Central memory CD8-positive, alpha-beta T cell (primary cell): Measurements from ENCODE around the gene C1QA.

Experiments used
- ATAC-seq: fragments of 150-1000 bp; cut with Tn5 transposase; replicated peaks from 2 replicates; pipeline ENCODE4 v1.10.0; 2022; ENCODE audit warnings: mild to moderate bottlenecking, moderate FRiP score, moderate number of reproducible peaks; ENCODE audit not compliant: poor library complexity, severe bottlenecking; ENCODE audit errors: extremely low read depth
- DNase-seq, 2 donors: peaks; one replicate each; pipeline ENCODE4 v3.0.0; 2021; ENCODE audit warnings: low spot score in 2 of 2
- H3K27ac Mint-ChIP-seq: one replicate; pipeline ENCODE4 v1.8.0; 2022; ENCODE audit warnings: low read depth, mild to moderate bottlenecking, moderate library complexity, mixed read lengths
- H3K27me3 Mint-ChIP-seq: one replicate; pipeline ENCODE4 v1.8.0; 2022; ENCODE audit warnings: mixed read lengths
- H3K36me3 Mint-ChIP-seq: one replicate; pipeline ENCODE4 v1.8.0; 2022; ENCODE audit warnings: mild to moderate bottlenecking, moderate library complexity, mixed read lengths; ENCODE audit not compliant: insufficient read depth
- H3K4me1 Mint-ChIP-seq: one replicate; pipeline ENCODE4 v1.8.0; 2022; ENCODE audit warnings: mixed read lengths
- H3K4me3 Mint-ChIP-seq: one replicate; pipeline ENCODE4 v1.8.0; 2022; ENCODE audit warnings: mild to moderate bottlenecking, moderate library complexity, mixed read lengths
- H3K9me3 Mint-ChIP-seq: one replicate; pipeline ENCODE4 v1.8.0; 2022; ENCODE audit warnings: mixed read lengths

The C1QA gene

GRCh38 chr1:22616571-22616970, 19.9 kb upstream of the C1QA start:
- Mint-ChIP-seq H3K4me1 (no peaks in the 10 kb centered on the region), H3K4me3 (no peak overlapping the region), H3K36me3 (no peaks in the 10 kb centered on the region), H3K9me3 (no peaks in the 10 kb centered on the region), H3K27ac (no peak overlapping the region), H3K27me3 (peaks cover 79% of the 10 kb centered on the region)
- DNase-seq (no peak), ATAC-seq (no peak)

DNA sequence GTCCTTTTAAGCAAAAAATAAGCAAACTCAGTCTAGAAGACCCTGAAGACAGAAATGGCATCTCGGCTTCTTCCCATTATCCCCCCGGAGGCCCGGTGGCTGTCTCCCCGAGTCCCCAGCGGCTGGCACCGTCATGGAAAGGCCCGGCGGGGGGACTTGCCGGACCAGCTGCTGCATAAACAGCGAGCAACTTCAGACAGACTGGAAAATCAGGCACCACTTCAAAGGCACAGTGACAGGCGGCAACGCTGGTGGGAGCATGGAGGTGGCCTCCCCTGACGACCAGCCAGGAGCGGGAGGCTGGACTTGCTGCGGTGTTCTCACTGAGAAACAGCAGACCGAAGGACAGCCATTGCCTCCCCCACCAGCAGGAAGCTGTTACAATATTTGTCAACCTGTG, 18.4 kb upstream of the C1QA start:
- no peaks in the 10 kb centered on the region for H3K4me1 Mint-ChIP-seq
- H3K27ac Mint-ChIP-seq = no peak overlapping the region
- H3K36me3 Mint-ChIP-seq = no peaks in the 10 kb centered on the region
- no peak overlapping the region for H3K4me3 Mint-ChIP-seq
- no peak for DNase-seq
- no peaks in the 10 kb centered on the region for H3K9me3 Mint-ChIP-seq
- H3K27me3 Mint-ChIP-seq = peaks cover 86% of the 10 kb centered on the region
- no peak for ATAC-seq

DNA sequence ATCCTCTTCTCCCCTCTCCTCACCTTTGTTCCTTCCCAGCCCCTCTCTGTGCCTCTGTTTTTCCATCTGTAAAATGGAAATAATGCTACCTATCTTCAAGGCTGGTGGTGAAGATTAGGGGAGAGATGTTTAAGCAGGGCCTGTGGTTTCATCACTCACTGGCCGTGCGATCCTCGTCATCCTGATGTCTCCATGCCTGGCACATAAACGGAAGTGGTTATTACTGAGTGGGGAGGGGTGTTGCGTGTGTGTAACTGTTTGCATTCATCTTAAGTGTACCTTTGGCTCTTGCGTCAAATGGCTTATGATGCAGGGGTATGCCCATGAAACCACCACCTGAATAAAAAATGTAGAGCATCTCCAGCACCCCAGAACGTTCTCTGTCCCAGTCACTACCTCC, 17.2 kb upstream of the C1QA start:
- Mint-ChIP-seq H3K27ac (no peak overlapping the region), H3K4me3 (no peak overlapping the region), H3K36me3 (no peaks in the 10 kb centered on the region), H3K27me3 (peaks cover 88% of the 10 kb centered on the region), H3K4me1 (no peaks in the 10 kb centered on the region), H3K9me3 (no peaks in the 10 kb centered on the region)
- ATAC-seq (no peak), DNase-seq (no peak)

DNA sequence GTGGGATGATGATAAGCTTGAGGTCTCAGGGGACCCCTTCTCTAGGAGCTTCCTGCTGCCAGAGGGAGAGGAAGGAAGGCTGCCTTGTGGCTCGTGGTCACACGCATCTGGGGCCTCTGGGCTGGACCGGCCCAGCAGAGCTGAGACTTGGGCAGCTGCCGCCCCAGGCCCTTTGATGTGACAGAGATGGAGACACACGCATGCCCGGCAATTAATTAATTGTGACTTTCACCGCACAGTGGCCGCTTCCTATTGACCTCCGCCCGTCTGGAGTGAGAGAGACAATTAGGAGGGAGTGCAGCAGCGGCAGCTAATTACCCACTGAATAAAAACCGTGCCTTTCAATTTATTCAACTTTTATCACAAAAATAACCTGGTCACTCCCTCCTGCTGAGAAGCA, 16.6 kb upstream of the C1QA start:
- DNase-seq = no peak
- Mint-ChIP-seq H3K36me3 (no peaks in the 10 kb centered on the region), H3K27me3 (peaks cover 88% of the 10 kb centered on the region), H3K9me3 (no peaks in the 10 kb centered on the region), H3K4me3 (no peak overlapping the region), H3K4me1 (no peaks in the 10 kb centered on the region), H3K27ac (no peak overlapping the region)
- ATAC-seq = no peak

DNA sequence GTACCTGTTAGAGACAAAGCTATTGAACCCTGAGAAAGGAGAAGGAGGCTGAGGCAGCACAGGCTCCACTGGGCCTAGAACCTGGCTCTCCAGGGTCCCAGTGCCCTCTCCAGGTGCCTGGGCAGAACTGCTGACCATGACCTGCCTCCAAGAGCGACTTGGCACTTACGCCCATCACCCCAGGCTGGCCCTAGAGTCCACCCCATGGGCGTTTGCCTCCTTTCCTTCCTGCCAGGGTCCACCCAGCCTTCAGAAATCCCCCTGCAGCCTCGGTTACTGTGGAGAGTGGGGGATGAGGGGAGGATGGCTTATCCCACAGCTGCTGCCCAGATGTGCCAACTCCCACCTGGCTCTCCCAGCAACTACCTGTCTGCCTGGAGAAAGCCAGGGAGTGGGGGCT, 14.7 kb upstream of the C1QA start:
- ATAC-seq = no peak
- DNase-seq = no peak
- no peaks in the 10 kb centered on the region for H3K36me3 Mint-ChIP-seq
- H3K9me3 Mint-ChIP-seq = no peaks in the 10 kb centered on the region
- no peak overlapping the region for H3K27ac Mint-ChIP-seq
- no peaks in the 10 kb centered on the region for H3K4me1 Mint-ChIP-seq
- peaks cover 88% of the 10 kb centered on the region for H3K27me3 Mint-ChIP-seq
- H3K4me3 Mint-ChIP-seq = no peak overlapping the region

GRCh38 chr1:22625262-22625925, 11.0 kb upstream of the C1QA start:
- peaks cover 92% of the 10 kb centered on the region for H3K27me3 Mint-ChIP-seq
- ATAC-seq = no peak
- no peak for DNase-seq
- H3K4me1 Mint-ChIP-seq = no peaks in the 10 kb centered on the region
- H3K36me3 Mint-ChIP-seq = no peaks in the 10 kb centered on the region
- H3K9me3 Mint-ChIP-seq = no peaks in the 10 kb centered on the region
- H3K4me3 Mint-ChIP-seq = no peak overlapping the region
- H3K27ac Mint-ChIP-seq = no peak overlapping the region

DNA sequence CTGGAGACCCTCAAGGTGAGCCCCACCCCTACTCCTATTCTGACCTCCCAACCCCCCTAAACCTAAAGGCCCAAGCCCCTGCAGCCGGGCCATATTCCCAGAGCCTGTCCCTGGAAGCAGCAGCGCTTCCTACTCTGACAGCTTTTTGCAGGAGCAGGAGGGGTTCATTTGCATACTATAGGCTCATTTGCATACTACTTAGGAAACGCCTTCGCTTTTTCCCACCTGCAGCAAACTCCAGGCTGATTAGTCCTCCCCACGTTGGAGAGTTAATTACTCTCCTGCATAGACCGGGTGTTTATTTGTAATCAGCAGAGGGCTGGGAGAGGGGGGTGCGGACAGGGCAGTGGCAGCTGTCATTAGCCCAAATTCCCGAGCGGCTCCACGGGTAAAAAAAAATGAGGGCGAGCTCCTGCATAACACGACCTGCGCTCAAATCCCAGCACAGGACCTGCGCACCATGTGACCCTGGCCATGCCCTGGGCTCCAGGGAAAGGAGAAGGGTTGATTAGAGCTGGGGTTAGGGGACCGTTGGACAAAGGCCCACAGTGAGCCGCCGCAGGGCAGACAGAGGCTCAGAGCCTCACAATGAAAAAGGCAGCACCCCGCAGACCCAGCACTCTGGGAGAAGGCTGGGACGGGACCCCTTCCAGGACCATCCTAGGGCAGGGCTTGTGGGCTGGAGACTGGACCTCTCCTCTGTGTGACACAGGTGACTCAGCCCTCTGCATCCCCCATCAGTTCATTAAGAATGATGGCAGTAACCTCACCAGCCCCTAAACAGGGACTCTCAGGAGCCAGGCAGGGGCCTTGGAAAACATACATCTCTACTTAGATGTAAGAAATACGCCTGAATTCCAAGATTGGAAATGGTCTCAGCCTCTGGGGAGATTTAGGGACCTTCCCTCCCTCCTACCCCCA, 9.9 kb upstream of the C1QA start:
- H3K36me3 Mint-ChIP-seq = no peaks in the 10 kb centered on the region
- ATAC-seq (no peak), DNase-seq (no peak)
- H3K27me3 Mint-ChIP-seq = peaks cover 91% of the 10 kb centered on the region
- no peak overlapping the region for H3K4me3 Mint-ChIP-seq
- no peaks in the 10 kb centered on the region for H3K4me1 Mint-ChIP-seq
- no peak overlapping the region for H3K27ac Mint-ChIP-seq
- H3K9me3 Mint-ChIP-seq = no peaks in the 10 kb centered on the region

GRCh38 chr1:22627331-22627730, 9.1 kb upstream of the C1QA start:
- no peak overlapping the region for H3K4me3 Mint-ChIP-seq
- DNase-seq = no peak
- no peak for ATAC-seq
- no peaks in the 10 kb centered on the region for H3K36me3 Mint-ChIP-seq
- no peaks in the 10 kb centered on the region for H3K4me1 Mint-ChIP-seq
- no peak overlapping the region for H3K27ac Mint-ChIP-seq
- peaks cover 84% of the 10 kb centered on the region for H3K27me3 Mint-ChIP-seq
- no peaks in the 10 kb centered on the region for H3K9me3 Mint-ChIP-seq

DNA sequence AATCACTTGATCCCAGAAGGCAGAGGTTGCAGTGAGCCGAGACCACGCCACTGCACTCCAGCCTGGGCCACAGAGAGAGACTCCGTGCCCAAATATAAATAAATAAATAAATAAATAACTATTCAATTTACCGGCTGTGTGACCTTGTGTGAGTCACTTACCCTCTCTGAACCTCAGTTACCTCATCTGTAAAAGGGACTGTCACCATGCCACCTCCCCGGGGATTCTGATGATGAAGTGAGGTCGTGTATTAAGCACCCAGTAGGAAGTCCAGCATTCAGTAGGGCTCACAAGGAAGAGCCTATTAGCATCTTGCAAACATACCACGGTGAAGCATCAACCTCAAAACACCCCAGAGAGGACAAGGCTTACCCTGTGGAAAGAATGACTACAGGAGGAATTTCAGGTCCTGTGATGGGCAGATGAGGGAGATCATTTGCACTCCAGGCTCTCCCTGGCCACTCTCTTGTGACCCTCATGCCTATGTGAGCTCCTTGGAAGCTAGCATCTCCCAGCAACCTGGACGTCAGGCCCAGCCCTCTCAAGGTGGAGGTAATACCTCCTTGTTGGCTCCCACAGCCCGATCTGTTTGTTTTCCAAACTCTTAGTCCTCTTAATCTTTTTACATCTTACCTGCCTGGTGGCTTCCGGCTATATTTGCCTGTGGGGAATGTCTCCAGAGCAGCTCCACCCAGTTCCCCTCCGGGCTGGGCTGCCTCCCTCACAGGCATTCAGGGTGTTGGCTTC, 7.6 kb upstream of the C1QA start:
- no peak overlapping the region for H3K27ac Mint-ChIP-seq
- ATAC-seq = no peak
- DNase-seq = no peak
- H3K9me3 Mint-ChIP-seq = no peaks in the 10 kb centered on the region
- H3K27me3 Mint-ChIP-seq = peaks cover 68% of the 10 kb centered on the region
- H3K4me3 Mint-ChIP-seq = no peak overlapping the region
- H3K4me1 Mint-ChIP-seq = no peaks in the 10 kb centered on the region
- H3K36me3 Mint-ChIP-seq = no peaks in the 10 kb centered on the region

- ATAC-seq = no peak
- Mint-ChIP-seq H3K27me3 (peaks cover 58% of the 10 kb centered on the region), H3K36me3 (no peaks in the 10 kb centered on the region)
Measured at GRCh38 chr1:22629886-22630285, 6.5 kb upstream of the C1QA start.

GRCh38 chr1:22633697-22634463, 2.5 kb upstream of the C1QA start:
- Mint-ChIP-seq H3K9me3 (no peaks in the 10 kb centered on the region), H3K27me3 (peaks cover 35% of the 10 kb centered on the region), H3K4me3 (no peak overlapping the region), H3K36me3 (no peaks in the 10 kb centered on the region), H3K4me1 (no peaks in the 10 kb centered on the region), H3K27ac (no peak overlapping the region)
- ATAC-seq (peak; percentile 43), DNase-seq (no peak)

More at GRCh38 chr1:22629886-22630285, 6.5 kb upstream of the C1QA start:
- no peak overlapping the region for H3K4me3 Mint-ChIP-seq
- no peaks in the 10 kb centered on the region for H3K9me3 Mint-ChIP-seq
- no peaks in the 10 kb centered on the region for H3K4me1 Mint-ChIP-seq
- H3K27ac Mint-ChIP-seq = no peak overlapping the region
- no peak for DNase-seq

GRCh38 chr1:22635436-22635835, 992 bp upstream of the C1QA start:
- H3K36me3 Mint-ChIP-seq = no peaks in the 10 kb centered on the region
- DNase-seq (no peak), ATAC-seq (no peak)
- H3K27ac Mint-ChIP-seq = no peak overlapping the region
- H3K4me3 Mint-ChIP-seq = no peak overlapping the region
- no peaks in the 10 kb centered on the region for H3K4me1 Mint-ChIP-seq
- H3K9me3 Mint-ChIP-seq = no peaks in the 10 kb centered on the region
- H3K27me3 Mint-ChIP-seq = peaks cover 19% of the 10 kb centered on the region
